ENCODE data around the gene SYNM. TPM values are rescaled to one million over a fixed set of nuclear protein-coding genes. Genes with fewer than 3 reads are reported as not detected.

The SYNM gene
- total and polyA plus RNA-seq, 8 donors, result 2.0 to 4.5 (median 3.3) TPM

DNA sequence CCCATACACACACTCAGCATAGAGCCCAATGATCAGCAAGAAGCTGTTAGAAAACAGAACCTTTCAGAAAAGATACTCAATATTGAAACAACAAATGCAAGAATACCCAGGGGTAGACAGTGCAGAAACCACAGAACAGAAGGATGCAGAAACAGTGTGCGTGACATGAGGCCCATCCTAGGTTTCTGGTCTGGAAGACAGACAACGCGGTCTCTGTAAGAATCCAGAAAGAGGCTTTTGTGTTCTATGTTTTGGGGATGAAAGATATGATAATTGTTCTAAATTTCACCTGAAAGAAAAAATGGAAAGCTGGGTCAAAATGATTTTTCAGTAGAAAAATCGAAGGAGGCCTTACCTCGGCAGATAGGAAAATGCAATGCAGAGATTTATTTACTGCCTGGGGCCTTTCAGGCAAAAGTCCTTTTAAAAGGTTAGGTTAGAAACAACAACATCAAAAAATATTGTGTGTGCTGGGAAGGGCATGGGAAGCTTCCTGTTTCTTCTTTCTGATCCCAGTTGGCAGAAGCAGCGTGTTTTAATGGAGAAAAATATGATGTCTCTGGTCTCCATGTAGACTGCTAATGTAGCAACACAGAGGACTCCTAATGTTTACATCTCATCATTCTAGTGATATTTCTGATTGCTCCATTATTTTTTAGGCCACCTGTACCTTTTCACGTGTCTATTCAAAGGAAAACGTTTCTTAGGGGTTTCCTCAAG is 17.0 kb downstream of the SYNM start:
- H3K9me3 ChIP-seq, result no peaks in the 10 kb centered on the region
- ATAC-seq (no peak), DNase-seq (no peak), FAIRE-seq (no peak)
- TF ChIP-seq, protein P1, sequence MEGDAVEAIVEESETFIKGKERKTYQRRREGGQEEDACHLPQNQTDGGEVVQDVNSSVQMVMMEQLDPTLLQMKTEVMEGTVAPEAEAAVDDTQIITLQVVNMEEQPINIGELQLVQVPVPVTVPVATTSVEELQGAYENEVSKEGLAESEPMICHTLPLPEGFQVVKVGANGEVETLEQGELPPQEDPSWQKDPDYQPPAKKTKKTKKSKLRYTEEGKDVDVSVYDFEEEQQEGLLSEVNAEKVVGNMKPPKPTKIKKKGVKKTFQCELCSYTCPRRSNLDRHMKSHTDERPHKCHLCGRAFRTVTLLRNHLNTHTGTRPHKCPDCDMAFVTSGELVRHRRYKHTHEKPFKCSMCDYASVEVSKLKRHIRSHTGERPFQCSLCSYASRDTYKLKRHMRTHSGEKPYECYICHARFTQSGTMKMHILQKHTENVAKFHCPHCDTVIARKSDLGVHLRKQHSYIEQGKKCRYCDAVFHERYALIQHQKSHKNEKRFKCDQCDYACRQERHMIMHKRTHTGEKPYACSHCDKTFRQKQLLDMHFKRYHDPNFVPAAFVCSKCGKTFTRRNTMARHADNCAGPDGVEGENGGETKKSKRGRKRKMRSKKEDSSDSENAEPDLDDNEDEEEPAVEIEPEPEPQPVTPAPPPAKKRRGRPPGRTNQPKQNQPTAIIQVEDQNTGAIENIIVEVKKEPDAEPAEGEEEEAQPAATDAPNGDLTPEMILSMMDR (IDR thresholded peaks at IDR 0.05), result no peak
- WGBS, 2 donors, result 72 to 73% methylated on average over 8 of the region's 8 CpGs
- no peaks in the 10 kb centered on the region for H3K36me3 ChIP-seq
- H3K4me3 ChIP-seq, result no peak overlapping the region
- intact Hi-C loops (cut with DNase I), result no loop called here
- H3K27me3 ChIP-seq, result no peaks in the 10 kb centered on the region
- H3K27ac ChIP-seq, result no peak overlapping the region
- H3K4me1 ChIP-seq, result peaks cover 0 to 10% (median 7%) of the 10 kb centered on the region in 3 donors

DNA sequence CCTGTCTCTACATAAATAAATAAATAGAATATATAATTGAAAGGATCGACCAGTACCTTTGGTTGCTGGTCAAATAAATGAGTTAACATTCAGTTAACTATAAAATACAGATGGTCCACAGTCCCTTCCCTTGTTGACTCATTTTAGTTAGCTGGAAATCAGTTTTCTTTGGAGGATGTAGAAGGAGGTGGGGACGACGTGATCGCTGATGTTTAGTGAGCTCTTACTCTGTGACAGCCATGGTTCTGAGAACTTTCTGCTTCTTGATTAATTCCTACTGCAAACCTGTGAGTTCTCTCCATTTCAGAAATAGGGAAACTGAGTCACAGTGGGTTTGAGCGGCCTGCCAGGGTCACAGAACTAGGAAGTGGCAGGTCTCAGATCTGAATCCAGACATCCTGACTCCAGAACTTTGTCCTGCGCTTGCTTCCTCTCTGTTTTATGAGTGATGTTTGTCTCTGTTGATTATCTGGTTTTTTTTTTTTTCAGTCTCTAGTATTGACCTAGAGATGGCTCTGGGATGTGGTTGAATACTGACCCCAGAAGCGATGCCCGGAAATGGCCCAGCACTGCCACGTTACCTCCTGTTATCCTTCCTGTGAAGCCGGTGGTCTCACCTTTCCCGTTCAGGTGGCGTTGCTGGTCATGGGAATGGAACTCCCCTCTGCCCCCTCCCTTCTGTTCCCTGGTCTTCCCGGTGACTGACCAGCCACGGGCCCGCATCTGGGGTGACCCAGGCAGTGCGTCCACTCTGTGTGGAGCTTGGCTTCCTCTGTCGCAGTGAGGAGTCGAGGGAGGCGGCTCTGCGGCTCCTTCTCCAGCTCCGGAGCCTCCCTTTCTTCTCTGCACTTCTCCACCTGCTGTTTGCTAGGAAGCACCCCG is 18.2 kb downstream of the SYNM start:
- WGBS, 2 donors, result 78% methylated on average over 22 of the region's 22 CpGs
- Histone ChIP-seq H3K27ac (peak overlapping the region in 3 of 4 donors; percentile 26 to 42 (median 39)), H3K36me3 (no peaks in the 10 kb centered on the region), H3K4me3 (no peak overlapping the region), H3K9me3 (no peaks in the 10 kb centered on the region), H3K4me1 (peaks cover 0 to 10% (median 7%) of the 10 kb centered on the region in 3 donors), H3K27me3 (no peaks in the 10 kb centered on the region)
- intact Hi-C loops (cut with DNase I), result no loop called here
- DNase-seq, result no peak
- ATAC-seq, result no peak
- no peak for FAIRE-seq
- TF ChIP-seq, protein P1 (IDR thresholded peaks at IDR 0.05), result no peak

DNA sequence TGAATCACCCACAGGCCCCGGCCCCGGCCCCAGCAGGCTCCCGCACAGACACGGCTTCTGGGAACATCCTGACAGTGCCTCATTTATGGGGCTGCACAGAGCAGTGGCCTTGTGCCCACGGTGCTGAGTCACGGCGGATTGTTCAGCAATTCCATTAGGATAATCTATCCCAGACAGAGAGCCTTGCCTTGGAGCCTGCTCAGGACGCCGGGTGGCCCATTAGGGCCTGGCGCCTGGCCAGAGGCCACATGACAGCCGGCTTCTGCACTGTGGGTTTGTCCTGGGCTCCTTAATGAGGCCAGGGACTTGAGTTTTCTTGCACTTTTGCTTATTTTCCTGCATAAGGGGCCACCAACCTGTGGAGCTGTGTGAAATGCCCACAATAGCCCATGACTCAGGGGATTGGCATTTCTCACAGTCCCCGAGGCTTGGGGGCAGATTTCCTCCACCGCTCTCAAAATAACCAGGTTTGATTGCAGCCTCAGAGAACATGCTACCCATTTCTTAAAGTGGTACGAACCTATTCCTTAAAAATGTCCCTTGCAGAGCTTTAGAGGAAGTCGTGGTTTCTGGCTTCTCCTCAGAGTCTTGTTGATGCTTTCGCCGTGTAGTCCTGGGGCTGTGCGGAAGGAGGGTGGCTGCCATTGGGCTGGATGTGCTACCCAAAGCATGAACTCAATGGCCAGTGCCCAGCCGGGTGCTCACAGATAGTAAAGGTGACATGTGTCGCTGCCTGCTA is 19.0 kb downstream of the SYNM start:
- intact Hi-C loops (cut with DNase I), result no loop called here
- H3K27me3 ChIP-seq, result no peaks in the 10 kb centered on the region
- H3K4me1 ChIP-seq, result peaks cover 0 to 10% (median 7%) of the 10 kb centered on the region in 3 donors
- TF ChIP-seq, protein P1 (IDR thresholded peaks at IDR 0.05), result no peak
- peak overlapping the region in 3 of 4 donors; percentile 26 to 42 (median 39) for H3K27ac ChIP-seq
- ATAC-seq (peak; percentile 84 to 94 (median 92)), FAIRE-seq (no peak), DNase-seq (peak; percentile 68 to 87 (median 73))
- no peak overlapping the region for H3K4me3 ChIP-seq
- WGBS, 2 donors, result 28 to 35% methylated on average over 20 of the region's 20 CpGs
- no peaks in the 10 kb centered on the region for H3K36me3 ChIP-seq
- H3K9me3 ChIP-seq, result no peaks in the 10 kb centered on the region

DNA sequence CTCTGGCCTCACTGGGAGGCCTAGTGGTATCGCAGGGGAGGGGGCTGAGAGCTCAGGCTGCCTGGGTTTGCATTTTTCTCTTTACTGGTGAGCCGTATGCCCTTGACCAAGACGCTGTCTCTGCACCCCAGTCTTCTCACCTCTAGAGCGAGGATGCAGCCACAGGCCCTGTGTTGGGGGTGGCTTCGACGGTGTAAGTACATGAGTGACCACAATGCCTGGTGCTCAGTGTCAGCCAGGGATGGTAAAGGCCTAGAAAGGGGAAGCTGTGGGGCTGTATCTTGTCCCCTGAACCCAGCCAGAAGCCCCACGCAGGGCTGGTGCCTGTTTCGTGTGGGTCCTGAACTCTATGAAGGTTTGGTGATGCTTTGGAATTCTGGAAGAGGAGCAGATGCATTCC is 19.8 kb downstream of the SYNM start:
- no peak for ATAC-seq
- no peaks in the 10 kb centered on the region for H3K36me3 ChIP-seq
- H3K9me3 ChIP-seq, result no peaks in the 10 kb centered on the region
- intact Hi-C loops (cut with DNase I), result no loop called here
- TF ChIP-seq, protein P1 (IDR thresholded peaks at IDR 0.05), result no peak
- no peak for FAIRE-seq
- H3K27ac ChIP-seq, result no peak overlapping the region
- H3K4me3 ChIP-seq, result no peak overlapping the region
- 84 to 88% methylated on average over 8 of the region's 8 CpGs for WGBS, 2 donors
- H3K27me3 ChIP-seq, result no peaks in the 10 kb centered on the region
- peaks cover 0 to 10% (median 7%) of the 10 kb centered on the region in 3 donors for H3K4me1 ChIP-seq
- DNase-seq, result no peak
